Aorta (tissue), 5 donors: Measurements from ENCODE around the gene CAB39. TPM values are rescaled to one million over a fixed set of nuclear protein-coding genes. Genes with fewer than 3 reads are reported as not detected.
"Not testable (repeated sequence)": the region's sequence is repeated elsewhere in the genome, so short reads cannot be mapped to it uniquely, and the experiment has no call there.

ENCODE experiments used
- ATAC-seq: fragments of 200-7000 bp; cut with Tn5 transposase; one replicate; pipeline ENCODE4 v1.9.1; 2022; ENCODE audit warnings: moderate library complexity; ENCODE audit not compliant: low FRiP score
- DNase-seq, 2 donors: peaks; one replicate each; pipeline ENCODE4 v3.0.0-alpha.2; 2020
- H3K27ac ChIP-seq, 2 donors: one replicate each; pipeline ENCODE4 v1.5.1; 2013; ENCODE audit warnings: low read length in 2 of 2, mild to moderate bottlenecking in 2 of 2, moderate library complexity in 2 of 2, control low read depth in 1 of 2, inconsistent platforms in 1 of 2, low read depth in 1 of 2
- H3K27me3 ChIP-seq, 2 donors: one replicate each; pipeline ENCODE4 v1.6.1; 2013; ENCODE audit warnings: control low read depth in 1 of 2, low read length in 1 of 2, mild to moderate bottlenecking in 1 of 2, moderate library complexity in 1 of 2; ENCODE audit not compliant: insufficient read depth in 2 of 2, control insufficient read depth in 1 of 2
- H3K36me3 ChIP-seq, 2 donors: one replicate each; pipeline ENCODE4 v1.6.1; 2013; ENCODE audit warnings: control low read depth in 1 of 2, low read length in 1 of 2, mild to moderate bottlenecking in 1 of 2; ENCODE audit not compliant: insufficient read depth in 2 of 2, control insufficient read depth in 1 of 2
- H3K4me1 ChIP-seq, 2 donors: one replicate each; pipeline ENCODE4 v1.6.1; 2013; ENCODE audit warnings: low read length in 2 of 2, control low read depth in 1 of 2, mild to moderate bottlenecking in 1 of 2, moderate library complexity in 1 of 2; ENCODE audit not compliant: insufficient read depth in 2 of 2, control insufficient read depth in 1 of 2
- H3K4me3 ChIP-seq, 2 donors: one replicate each; pipeline ENCODE4 v1.5.1; 2013; ENCODE audit warnings: low read length in 2 of 2, control low read depth in 1 of 2, mild to moderate bottlenecking in 1 of 2
- H3K9me3 ChIP-seq: one replicate; pipeline ENCODE4 v1.6.1; 2013; ENCODE audit warnings: mild to moderate bottlenecking, low read length; ENCODE audit not compliant: control insufficient read depth
- WGBS, 2 donors: extraction: QIAGEN DNeasy Blood & Tissue Kit; methylation state at CpG; one replicate each; pipeline ENCODE4 v1.1.7; 2013; 5-methylcytosine and 5-hydroxymethylcytosine counted together
- intact Hi-C, 2 donors: fragments of 100-400 bp; cut with DNase I; formaldehyde crosslinking; loops; one replicate each; pipeline versions ENCODE4 v1.14.2 to v1.15.0; 2022
- polyA plus RNA-seq, 2 donors: library from polyadenylated mRNA; stranded (reverse); fragments of 200-250 nt; gene quantifications; one replicate each; pipeline ENCODE4 v1.2.3, GENCODE V29; 2013
- total RNA-seq, 2 donors: library from RNA; stranded (reverse); fragmentation: NEBNext Ultra II Directional; extraction: Animal tissue kit (Norgen Biotek cat#: 25700); gene quantifications; one replicate each; pipeline ENCODE4 v1.2.1, GENCODE V29; 2021
- donor health status: healthy with polysubstance abuse.
- donor health status: Bipolar disorder and iron deficiency.
- donor health status: DM: no; HTN: no; CAD: no.
- donor health status: DM: no; HTN: no; CAD: no.
- donor health status: DM: yes; HTN: yes; CAD: no.

Gene CAB39
- total and polyA plus RNA-seq, 4 donors = 27.3 to 81.1 (median 69.1) TPM

DNA sequence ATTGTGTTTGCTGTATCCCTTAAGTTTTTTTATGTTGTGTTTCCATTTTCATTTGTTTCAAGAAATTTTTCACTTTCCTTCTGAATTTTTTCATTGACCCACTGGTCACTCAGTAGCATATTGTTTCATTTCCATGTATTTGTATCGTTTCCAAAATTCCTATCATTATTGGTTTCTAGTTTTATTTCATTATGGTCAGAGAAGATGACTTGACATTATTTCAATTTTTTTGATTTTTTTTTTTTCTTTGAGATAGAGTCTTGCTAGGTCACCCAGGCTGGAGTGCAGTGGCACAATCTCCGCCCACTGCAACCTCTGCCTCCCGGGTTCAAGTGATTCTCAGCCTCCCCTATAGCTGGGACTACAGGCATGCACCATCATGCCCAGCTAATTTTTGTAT is 11.3 kb upstream of the CAB39 start:
- DNase-seq = no peak
- Histone ChIP-seq H3K4me3 (no peak overlapping the region), H3K27me3 (no peaks in the 10 kb centered on the region), H3K9me3 (no peaks in the 10 kb centered on the region), H3K36me3 (no peaks in the 10 kb centered on the region), H3K4me1 (no peaks in the 10 kb centered on the region), H3K27ac (no peak overlapping the region)
- ATAC-seq = no peak
- 88 to 90% methylated on average over 3 of the region's 3 CpGs for WGBS, 2 donors
- intact Hi-C loops = no loop called here

DNA sequence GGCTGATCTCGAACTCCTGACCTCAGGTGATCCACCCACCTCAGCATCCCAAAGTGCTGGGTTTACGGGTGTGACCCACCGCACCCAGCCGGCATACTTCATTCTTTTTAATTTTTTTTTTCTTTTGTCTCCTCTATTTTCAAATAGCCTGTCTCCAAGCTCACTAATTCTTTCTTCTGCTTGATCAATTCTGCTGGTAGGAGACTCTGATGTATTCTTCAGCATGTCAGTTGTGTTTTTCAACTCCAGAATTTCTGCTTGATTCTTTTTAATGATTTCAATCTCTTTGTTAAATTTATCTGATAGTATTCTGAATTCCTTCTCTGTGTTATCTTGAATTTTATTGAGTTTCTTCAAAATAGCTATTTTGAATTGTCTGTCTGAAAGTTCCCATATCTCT is 10.2 kb upstream of the CAB39 start:
- H3K27ac ChIP-seq, ATAC-seq, H3K4me3 ChIP-seq, H3K36me3 ChIP-seq, H3K27me3 ChIP-seq, DNase-seq, H3K4me1 ChIP-seq, H3K9me3 ChIP-seq, intact Hi-C loops: not testable (repeated sequence)
- WGBS, 2 donors = 91 to 94% methylated on average over 4 of the region's 4 CpGs

GRCh38 chr2:230703514-230703913 is 9.1 kb upstream of the CAB39 start:
- Histone ChIP-seq H3K4me3 (no peak overlapping the region), H3K9me3 (no peaks in the 10 kb centered on the region), H3K4me1 (no peaks in the 10 kb centered on the region), H3K27ac (no peak overlapping the region), H3K27me3 (no peaks in the 10 kb centered on the region), H3K36me3 (no peaks in the 10 kb centered on the region)
- intact Hi-C loops = no loop called here
- WGBS, 2 donors = 86 to 89% methylated on average over 3 of the region's 3 CpGs
- DNase-seq = no peak
- ATAC-seq = no peak

DNA sequence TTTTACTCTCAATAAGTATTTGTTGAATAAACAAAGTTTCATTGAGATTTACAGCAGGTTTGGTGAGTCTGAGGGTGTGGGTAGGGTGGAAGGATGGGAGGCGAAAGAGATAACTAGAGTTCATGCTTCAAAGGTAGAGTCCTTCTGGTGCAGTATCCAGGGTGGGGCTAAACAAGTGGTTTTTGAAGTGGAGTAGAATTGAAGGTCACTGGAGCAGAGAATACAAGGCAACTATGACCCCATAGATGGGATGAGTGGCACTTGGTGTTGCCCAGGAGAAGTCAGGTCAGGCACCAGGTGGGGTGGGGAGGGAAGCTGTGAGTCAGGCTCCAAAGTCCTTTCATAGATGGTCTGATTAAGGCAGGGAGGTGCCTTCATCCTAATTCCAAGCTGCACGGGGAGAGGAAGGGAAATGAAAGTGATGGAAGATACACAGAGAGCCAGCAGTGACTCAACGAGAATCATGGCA is 6.6 kb upstream of the CAB39 start:
- WGBS, 2 donors = 80 to 84% methylated on average over 3 of the region's 3 CpGs
- ATAC-seq (no peak), DNase-seq (no peak)
- Histone ChIP-seq H3K4me3 (no peak overlapping the region), H3K9me3 (no peaks in the 10 kb centered on the region), H3K4me1 (no peaks in the 10 kb centered on the region), H3K36me3 (no peaks in the 10 kb centered on the region), H3K27ac (no peak overlapping the region), H3K27me3 (no peaks in the 10 kb centered on the region)
- intact Hi-C loops = no loop called here

DNA sequence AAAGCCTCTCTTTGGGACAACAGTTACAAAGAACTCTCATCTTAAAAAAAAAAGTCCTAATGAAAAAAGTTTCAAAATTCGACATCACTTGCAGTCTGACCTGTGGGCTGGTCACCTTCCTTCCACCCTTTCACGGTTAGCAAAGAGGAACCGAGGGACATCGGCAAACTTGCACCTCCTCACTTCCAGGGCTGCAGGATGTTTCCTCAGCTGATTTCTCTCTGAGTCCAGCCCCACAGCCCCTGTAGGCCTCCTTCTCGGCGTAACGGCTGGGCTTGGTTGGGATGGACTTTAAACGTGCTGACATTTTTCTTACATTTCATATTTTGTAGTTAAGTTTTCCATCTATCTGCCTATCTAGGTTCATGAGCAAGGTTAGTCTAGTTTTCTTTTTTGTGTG is 5.7 kb upstream of the CAB39 start:
- 80 to 84% methylated on average over 8 of the region's 8 CpGs for WGBS, 2 donors
- ATAC-seq (no peak), DNase-seq (no peak)
- H3K27me3 ChIP-seq = no peaks in the 10 kb centered on the region
- no peaks in the 10 kb centered on the region for H3K4me1 ChIP-seq
- intact Hi-C loops = no loop called here
- no peak overlapping the region for H3K27ac ChIP-seq
- H3K4me3 ChIP-seq = no peak overlapping the region
- H3K36me3 ChIP-seq = no peaks in the 10 kb centered on the region
- no peaks in the 10 kb centered on the region for H3K9me3 ChIP-seq

DNA sequence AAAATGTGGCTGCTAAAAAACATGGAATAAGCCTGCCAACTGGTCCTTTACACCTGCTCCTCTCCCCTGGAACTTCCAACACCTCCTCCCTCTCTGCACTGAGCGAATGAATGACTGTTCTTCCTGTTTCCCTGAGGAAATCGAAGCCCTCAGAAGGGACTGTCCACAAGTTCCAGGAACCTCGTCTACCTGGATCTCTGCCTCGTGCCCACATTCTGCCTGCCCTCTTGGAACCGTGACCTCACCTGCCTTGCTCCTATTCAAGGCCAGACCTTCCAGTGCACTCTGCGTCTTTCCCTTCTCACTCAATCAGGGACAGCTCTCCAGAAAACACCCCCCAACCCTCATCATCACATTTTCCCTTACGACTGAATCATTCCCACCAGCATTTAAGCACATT is 4.4 kb upstream of the CAB39 start:
- ATAC-seq (no peak), DNase-seq (no peak)
- no peaks in the 10 kb centered on the region for H3K4me1 ChIP-seq
- H3K36me3 ChIP-seq = no peaks in the 10 kb centered on the region
- H3K27ac ChIP-seq = no peak overlapping the region
- H3K9me3 ChIP-seq = no peaks in the 10 kb centered on the region
- 66 to 68% methylated on average over 7 of the region's 7 CpGs for WGBS, 2 donors
- intact Hi-C loops = no loop called here
- no peaks in the 10 kb centered on the region for H3K27me3 ChIP-seq
- no peak overlapping the region for H3K4me3 ChIP-seq

DNA sequence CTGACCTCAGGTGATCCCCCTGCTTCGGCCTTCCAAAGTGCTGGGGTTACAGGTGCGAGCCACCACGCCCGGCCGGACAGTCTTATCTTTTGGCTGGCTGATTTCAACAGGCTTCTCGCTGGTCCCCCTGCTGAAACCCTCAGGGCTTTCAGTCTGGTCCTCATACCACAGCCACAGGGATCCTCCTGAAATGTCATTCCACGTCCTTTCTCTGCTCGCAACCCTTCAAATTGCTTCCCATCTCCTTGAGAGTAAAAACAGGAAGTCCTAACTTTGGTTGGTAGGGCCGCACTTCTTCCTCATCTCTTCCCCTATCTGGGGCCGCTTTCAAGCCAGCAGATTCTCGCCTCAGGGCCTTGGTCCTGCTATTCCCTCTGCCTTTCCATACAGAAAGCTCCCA is 1.4 kb upstream of the CAB39 start:
- Histone ChIP-seq H3K4me1 (no peaks in the 10 kb centered on the region), H3K4me3 (no peak overlapping the region), H3K36me3 (no peaks in the 10 kb centered on the region), H3K9me3 (no peaks in the 10 kb centered on the region), H3K27me3 (no peaks in the 10 kb centered on the region), H3K27ac (no peak overlapping the region)
- ATAC-seq = no peak
- DNase-seq = peak in 1 of 2 donors; percentile 67
- WGBS, 2 donors = 95% methylated on average over 11 of the region's 11 CpGs
- intact Hi-C loops = loop anchor here in 1 of 2 donors (5.0 kb wide), 1 partner anchor 86 kb away; no protein-coding TSS in a partner anchor

DNA sequence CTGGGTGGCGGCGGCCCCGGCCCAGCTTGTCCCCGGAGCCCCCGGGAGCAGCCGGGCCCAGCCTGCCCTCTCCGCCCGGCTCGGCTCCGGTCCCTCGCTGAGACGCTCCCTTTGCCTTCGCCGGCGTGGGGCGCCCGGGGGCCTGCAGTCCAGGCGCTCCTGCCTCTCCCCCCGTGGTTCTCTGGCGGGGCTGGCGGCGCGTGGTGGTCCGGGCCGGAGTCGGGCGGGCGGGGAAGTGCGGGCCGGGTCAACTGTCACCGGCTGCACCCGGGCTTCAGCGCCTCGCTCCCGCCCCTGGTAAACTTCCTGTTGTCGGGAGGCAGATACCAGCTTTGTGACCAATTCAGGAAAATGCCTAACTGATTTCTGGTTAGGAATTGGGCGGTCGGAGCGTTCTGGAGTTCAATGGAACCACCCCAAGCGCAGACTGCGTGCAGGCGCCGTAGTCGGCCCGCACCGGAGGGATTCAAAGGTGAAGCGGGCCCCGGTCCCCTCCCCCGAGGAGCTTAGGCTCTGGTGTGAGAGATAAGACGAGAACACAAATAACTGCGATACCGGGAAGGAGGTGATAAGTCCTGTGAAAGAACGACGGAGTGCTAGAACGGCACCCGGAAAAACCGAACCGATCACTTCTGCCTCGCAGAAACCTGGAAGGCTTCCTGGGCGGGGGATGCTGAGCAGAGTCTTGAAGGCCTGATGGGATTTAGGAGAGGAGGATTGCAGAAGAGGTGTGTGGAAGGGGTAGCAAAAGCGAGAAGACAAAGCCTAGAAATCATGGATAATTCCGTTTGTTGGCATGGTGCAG is 891 bp downstream of the CAB39 start:
- intact Hi-C loops = loop anchor here (2.0 to 5.0 kb wide), 2 partner anchors 81 to 84 kb away; no protein-coding TSS in a partner anchor
- Histone ChIP-seq H3K27me3 (no peaks in the 10 kb centered on the region), H3K9me3 (no peaks in the 10 kb centered on the region), H3K4me3 (peak overlapping the region; percentile 80 to 98), H3K36me3 (no peaks in the 10 kb centered on the region), H3K4me1 (peaks cover 0 to 2% of the 10 kb centered on the region in 2 donors), H3K27ac (peak overlapping the region; percentile 68 to 98)
- DNase-seq (peak; percentile 62 to 82), ATAC-seq (peak; percentile 47)
- 1% methylated on average over 52 to 62 of the region's 62 CpGs for WGBS, 2 donors

DNA sequence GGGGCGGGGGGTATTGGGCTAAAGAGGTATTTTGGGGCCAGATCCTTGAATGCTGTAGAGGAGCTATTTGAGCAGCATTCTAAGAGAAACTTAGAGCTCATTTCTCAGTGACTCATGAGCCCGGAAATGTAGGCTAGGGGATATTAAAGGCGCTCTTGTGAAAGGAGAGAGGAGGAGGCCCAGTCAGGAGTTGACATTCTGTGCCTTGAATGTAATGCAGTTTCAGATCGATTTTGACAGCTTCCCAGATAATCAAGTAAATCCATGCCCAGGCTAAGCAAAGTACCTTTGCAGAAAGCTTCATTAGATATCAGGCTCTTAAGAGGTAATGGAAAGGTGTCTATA is 1.5 kb downstream of the CAB39 start:
- intact Hi-C loops = loop anchor here in 1 of 2 donors (5.0 kb wide), 1 partner anchor 83 kb away; no protein-coding TSS in a partner anchor
- H3K27me3 ChIP-seq = no peaks in the 10 kb centered on the region
- no peak for DNase-seq
- H3K4me1 ChIP-seq = peaks cover 0 to 2% of the 10 kb centered on the region in 2 donors
- 0% methylated on average over 4 of the region's 4 CpGs for WGBS, 2 donors
- H3K27ac ChIP-seq = peak overlapping the region; percentile 68 to 98
- H3K4me3 ChIP-seq = peak overlapping the region; percentile 80 to 98
- H3K9me3 ChIP-seq = no peaks in the 10 kb centered on the region
- no peaks in the 10 kb centered on the region for H3K36me3 ChIP-seq
- peak; percentile 42 for ATAC-seq
